HG03045 (cell line): ENCODE measurements around the gene ATP13A4.
"Not testable (repeated sequence)": the region's sequence is repeated elsewhere in the genome, so short reads cannot be mapped to it uniquely, and the experiment has no call there.

Experiments used
- ATAC-seq: cut with Tn5 transposase; IDR thresholded peaks from one replicate; pipeline ENCODE4 v1.9.1; 2021; ENCODE audit warnings: mild to moderate bottlenecking, moderate library complexity; ENCODE audit not compliant: unreplicated experiment

Gene ATP13A4

GRCh38 chr3:193563426-193563825 lies 8.7 kb upstream of the ATP13A4 start:
- ATAC-seq: no peak

- no peak for ATAC-seq
These were observed 6.2 kb upstream of the ATP13A4 start for GRCh38 chr3:193560870-193561269.

GRCh38 chr3:193560091-193560490 lies 5.4 kb upstream of the ATP13A4 start:
- no peak for ATAC-seq

GRCh38 chr3:193559100-193559499 lies 4.4 kb upstream of the ATP13A4 start:
- no peak for ATAC-seq

- no peak for ATAC-seq
These were observed 2.1 kb upstream of the ATP13A4 start for GRCh38 chr3:193556841-193557240.

GRCh38 chr3:193553586-193553985 lies 1.1 kb downstream of the ATP13A4 start:
- ATAC-seq: no peak

GRCh38 chr3:193552923-193553322 lies 1.8 kb downstream of the ATP13A4 start:
- no peak for ATAC-seq

GRCh38 chr3:193548406-193548805 lies 6.3 kb downstream of the ATP13A4 start:
- no peak for ATAC-seq

GRCh38 chr3:193546129-193546528 lies 8.6 kb downstream of the ATP13A4 start:
- ATAC-seq: no peak

GRCh38 chr3:193545304-193545703 lies 9.4 kb downstream of the ATP13A4 start:
- no peak for ATAC-seq

GRCh38 chr3:193544289-193544688 lies 10.4 kb downstream of the ATP13A4 start:
- ATAC-seq: no peak

- no peak for ATAC-seq
These were observed 24.2 kb downstream of the ATP13A4 start for GRCh38 chr3:193530231-193531165.

- ATAC-seq: not testable (repeated sequence)
These were observed 28.6 kb downstream of the ATP13A4 start for GRCh38 chr3:193526085-193526484.

- ATAC-seq: no peak
These were observed 32.2 kb downstream of the ATP13A4 start for GRCh38 chr3:193522473-193522872.

GRCh38 chr3:193520738-193521137 lies 34.0 kb downstream of the ATP13A4 start:
- no peak for ATAC-seq

- no peak for ATAC-seq
These were observed 38.7 kb downstream of the ATP13A4 start for GRCh38 chr3:193515966-193516365.

- no peak for ATAC-seq
These were observed 44.5 kb downstream of the ATP13A4 start for GRCh38 chr3:193510154-193510553.

GRCh38 chr3:193509103-193509965 lies 45.4 kb downstream of the ATP13A4 start:
- no peak for ATAC-seq

- no peak for ATAC-seq
These were observed 46.6 kb downstream of the ATP13A4 start for GRCh38 chr3:193508108-193508507.

GRCh38 chr3:193507566-193507965 lies 47.1 kb downstream of the ATP13A4 start:
- no peak for ATAC-seq

GRCh38 chr3:193506921-193507320 lies 47.8 kb downstream of the ATP13A4 start:
- no peak for ATAC-seq

GRCh38 chr3:193502871-193503270 lies 51.8 kb downstream of the ATP13A4 start:
- no peak for ATAC-seq
